NCI-H748 (cell line): ENCODE data around the gene LCTL.
A peak's percentile ranks its signal among the peaks of the same experiment; 100 is the strongest.
"Not testable (repeated sequence)": the region's sequence is repeated elsewhere in the genome, so short reads cannot be mapped to it uniquely, and the experiment has no call there.

Experiments used
- DNase-seq: peaks from one replicate; lab custom pipeline; 2025; ENCODE audit not compliant: unreplicated experiment; lab: John Stamatoyannopoulos, UW

Gene LCTL

GRCh38 chr15:66503780-66504562 lies 61.8 kb downstream of the LCTL start:
- no peak for DNase-seq

DNA sequence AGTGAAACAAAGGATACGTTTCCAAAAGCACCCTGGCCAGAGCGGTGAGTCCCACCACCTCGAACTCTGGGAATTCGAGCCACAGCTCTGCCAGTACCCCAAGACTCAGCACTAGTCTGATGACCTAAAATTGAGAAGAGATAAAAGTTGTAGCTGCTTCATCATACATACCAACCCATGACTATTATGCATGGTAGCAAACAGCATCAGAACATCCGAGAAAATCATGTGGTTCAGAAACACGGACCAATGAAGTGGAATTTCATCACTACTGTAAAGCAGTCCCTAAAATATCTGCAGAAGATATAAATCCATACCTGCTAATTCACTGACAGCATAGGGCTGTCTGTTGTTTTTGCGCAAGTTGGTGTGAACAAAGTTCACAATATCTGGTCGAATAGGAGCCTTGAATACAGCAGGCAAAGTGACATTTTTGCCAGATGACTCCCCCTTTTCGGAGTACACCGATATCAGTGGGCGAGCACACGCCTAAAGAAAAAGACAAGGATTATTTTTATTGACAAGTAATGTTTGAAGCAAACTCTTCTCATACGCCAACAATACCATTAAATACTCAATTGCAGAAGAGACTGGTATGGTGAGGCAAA lies 62.7 kb downstream of the LCTL start:
- DNase-seq = not testable (repeated sequence)

DNA sequence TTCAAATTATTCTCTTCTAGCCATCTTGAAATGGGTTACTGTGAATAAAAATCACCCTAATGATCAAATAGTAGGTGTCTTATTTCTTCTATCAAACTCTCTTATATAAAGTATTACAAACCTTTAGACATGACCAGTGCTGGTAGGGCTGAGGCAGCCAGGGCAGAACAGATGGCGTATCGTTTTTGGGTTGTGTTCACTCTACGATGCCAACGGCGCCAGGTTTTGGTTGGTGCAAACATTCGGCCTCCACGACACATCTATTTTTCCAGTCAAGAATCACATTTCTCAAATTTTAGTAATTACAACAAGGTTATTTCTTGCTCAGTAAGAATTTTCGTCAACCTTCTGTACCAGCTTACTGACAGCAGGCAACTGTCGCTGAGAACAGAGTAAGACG lies 63.3 kb downstream of the LCTL start:
- no peak for DNase-seq

DNA sequence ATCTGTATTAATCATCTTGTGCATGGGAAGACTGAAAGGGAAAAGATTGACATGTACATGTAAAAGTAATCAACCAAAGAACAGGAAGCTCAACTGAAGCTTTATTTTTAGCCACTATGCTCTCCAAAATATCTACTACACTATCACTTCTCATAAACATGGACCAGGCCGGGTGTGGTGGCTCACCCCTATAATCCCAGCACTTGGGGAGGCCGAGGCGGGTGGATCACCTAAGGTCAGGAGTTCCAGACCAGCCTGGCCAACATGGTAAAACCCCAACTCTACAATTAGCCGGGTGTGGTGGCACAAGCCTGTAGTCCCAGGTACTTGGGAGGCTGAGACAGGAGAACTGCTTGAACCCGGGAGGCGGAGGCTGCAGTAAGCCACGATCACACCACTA lies 65.5 kb downstream of the LCTL start:
- DNase-seq = not testable (repeated sequence)

GRCh38 chr15:66498501-66499386 lies 67.1 kb downstream of the LCTL start:
- peak; percentile 3 for DNase-seq
